HG03175 (cell line): ENCODE data around the gene RAB6D.
"Not testable (repeated sequence)": the region's sequence is repeated elsewhere in the genome, so short reads cannot be mapped to it uniquely, and the experiment has no call there.

Experiments
- ATAC-seq: cut with Tn5 transposase; IDR thresholded peaks from one replicate; pipeline ENCODE4 v1.9.1; 2021; ENCODE audit warnings: mild to moderate bottlenecking, moderate library complexity; ENCODE audit not compliant: unreplicated experiment

The RAB6D gene

GRCh38 chr2:131363703-131364186 is at the start of gene RAB6D:
RAB6D (minus strand) TSS chr2:131364168; CDS start chr2:131363720, 448 bp downstream.
- ATAC-seq = not testable (repeated sequence)

- ATAC-seq = peak; percentile 86
Observed at GRCh38 chr2:131413148-131413747, 49.3 kb upstream of the RAB6D start.

GRCh38 chr2:131410173-131410572 is 46.2 kb upstream of the RAB6D start:
- ATAC-seq = no peak

GRCh38 chr2:131408778-131409177 is 44.8 kb upstream of the RAB6D start:
- ATAC-seq = no peak

GRCh38 chr2:131408207-131408606 is 44.2 kb upstream of the RAB6D start:
- no peak for ATAC-seq

- ATAC-seq = no peak
Observed at GRCh38 chr2:131404753-131405152, 40.8 kb upstream of the RAB6D start.

GRCh38 chr2:131402320-131403039 is 38.5 kb upstream of the RAB6D start:
- no peak for ATAC-seq

- no peak for ATAC-seq
Observed at GRCh38 chr2:131400849-131401248, 36.9 kb upstream of the RAB6D start.

GRCh38 chr2:131400441-131400840 is 36.5 kb upstream of the RAB6D start:
- ATAC-seq = not testable (repeated sequence)

GRCh38 chr2:131396209-131396608 is 32.2 kb upstream of the RAB6D start:
- not testable (repeated sequence) for ATAC-seq

GRCh38 chr2:131395024-131395645 is 31.2 kb upstream of the RAB6D start:
- not testable (repeated sequence) for ATAC-seq

- no peak for ATAC-seq
Observed at GRCh38 chr2:131394147-131394931, 30.4 kb upstream of the RAB6D start.

GRCh38 chr2:131391953-131392352 is 28.0 kb upstream of the RAB6D start:
- not testable (repeated sequence) for ATAC-seq

- ATAC-seq = not testable (repeated sequence)
Observed at GRCh38 chr2:131391471-131391870, 27.5 kb upstream of the RAB6D start.

- ATAC-seq = not testable (repeated sequence)
Observed at GRCh38 chr2:131390495-131391130, 26.6 kb upstream of the RAB6D start.

- ATAC-seq = no peak
Observed at GRCh38 chr2:131389657-131390056, 25.7 kb upstream of the RAB6D start.

- ATAC-seq = not testable (repeated sequence)
Observed at GRCh38 chr2:131388834-131389233, 24.9 kb upstream of the RAB6D start.

GRCh38 chr2:131373111-131373510 is 9.1 kb upstream of the RAB6D start:
- ATAC-seq = not testable (repeated sequence)

- no peak for ATAC-seq
Observed at GRCh38 chr2:131369954-131370353, 6.0 kb upstream of the RAB6D start.

GRCh38 chr2:131368493-131369066 is 4.6 kb upstream of the RAB6D start:
- ATAC-seq = not testable (repeated sequence)
